Mucosa of descending colon (tissue), 3 donors: ENCODE measurements around the gene MEF2C. TPM values are rescaled to one million over a fixed set of nuclear protein-coding genes. Genes with fewer than 3 reads are reported as not detected.

ENCODE experiments used
- ATAC-seq: fragments of 200-7000 bp; cut with Tn5 transposase; one replicate; pipeline ENCODE4 v1.9.1; 2020; ENCODE audit warnings: mild to moderate bottlenecking, moderate library complexity
- DNase-seq, 3 donors: peaks; one replicate each; pipeline ENCODE4 v3.0.0-alpha.2; 2020
- H3K36me3 ChIP-seq: fragments of 200-600 bp; one replicate; pipeline ENCODE4 v1.8.0; 2021; ENCODE audit warnings: low read depth, mild to moderate bottlenecking
- H3K4me1 ChIP-seq: fragments of 200-600 bp; one replicate; pipeline ENCODE4 v1.8.0; 2021; ENCODE audit warnings: low read depth, mild to moderate bottlenecking
- H3K4me3 ChIP-seq: fragments of 200-600 bp; one replicate; pipeline ENCODE4 v1.8.0; 2021; ENCODE audit warnings: mild to moderate bottlenecking
- H3K9me3 ChIP-seq: fragments of 200-600 bp; one replicate; pipeline ENCODE4 v1.8.0; 2021; ENCODE audit warnings: mild to moderate bottlenecking
- intact Hi-C, 2 donors: fragments of 100-400 bp; cut with DNase I in 1 of 2; cut with micrococcal nuclease in 1 of 2; formaldehyde crosslinking; loops; one replicate each; pipeline versions ENCODE4 v1.11.0 to v1.11.1; 2022; cut with DNase I, micrococcal nuclease
- total RNA-seq, 3 donors: library from RNA; stranded (reverse); fragmentation: NEBNext Ultra II Directional in 2 of 3; extraction: Animal tissue kit (Norgen Biotek cat#: 25700) in 2 of 3; gene quantifications; one replicate each; pipeline versions ENCODE4 v1.2.1 to v1.2.4, GENCODE V29; 2021 to 2023
- TF ChIP-seq, protein P1 (sequence below): fragments of 200-600 bp; IDR thresholded peaks from one replicate; pipeline ENCODE4 v1.8.0; 2022; ENCODE audit warnings: antibody characterized with exemption, mild to moderate bottlenecking
- donor health status: DM: no; HTN: no; CAD: no; lungs with moderate emphysema.
- donor health status: DM: no; HTN: no; CAD: no.
- donor health status: DM: no; HTN: yes; CAD: no.

MEF2C gene
- total RNA-seq, 3 donors from 2014 or later, result 19.3 to 44.0 (median 32.6) TPM

DNA sequence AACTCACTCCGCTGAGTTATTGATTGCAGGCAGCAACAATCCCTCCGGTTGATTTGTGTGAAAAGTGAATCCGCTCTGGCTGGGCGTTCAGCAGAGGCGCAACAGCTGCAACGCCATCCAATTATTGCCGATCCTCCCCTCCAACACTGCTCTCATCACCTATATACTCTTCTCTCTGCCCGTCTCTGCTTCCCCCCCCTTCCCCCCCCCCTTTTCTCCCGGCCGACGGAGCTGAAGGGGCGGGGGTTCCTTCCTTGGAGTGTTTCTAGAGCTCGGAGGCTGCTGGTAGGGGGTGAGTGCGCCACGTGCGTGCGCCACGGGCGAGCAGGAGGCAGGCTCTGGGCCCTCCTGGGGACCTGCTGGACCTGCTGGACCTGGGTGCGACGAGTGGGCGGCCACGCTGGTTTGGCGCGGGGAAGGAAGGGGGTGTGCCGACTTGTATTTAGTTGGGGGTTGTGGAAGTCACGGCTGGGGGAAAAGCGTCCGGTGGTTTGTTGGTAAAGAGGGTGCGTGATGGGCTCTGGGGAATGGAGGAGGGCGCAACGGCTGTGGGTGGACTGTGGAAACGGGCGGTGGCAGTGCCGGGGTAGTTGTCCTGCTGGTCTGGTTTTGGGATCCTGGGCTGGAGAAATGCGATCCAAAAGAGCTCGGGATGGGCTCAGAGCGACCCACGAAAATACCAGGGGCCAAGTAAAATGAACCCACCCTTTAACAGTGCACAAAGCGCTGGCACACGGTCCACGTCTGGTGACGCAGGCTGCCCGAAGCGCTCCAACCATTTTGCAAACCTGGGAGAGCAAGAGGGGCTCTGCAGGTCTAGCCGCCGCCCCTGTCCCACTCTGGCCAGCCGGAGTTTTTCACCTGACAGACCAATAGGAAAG is 6.4 kb upstream of the MEF2C start:
- no peaks in the 10 kb centered on the region for H3K9me3 ChIP-seq
- H3K36me3 ChIP-seq, result no peaks in the 10 kb centered on the region
- intact Hi-C loops, result loop anchor here in 1 of 2 donors (10.0 kb wide), 1 partner anchor 55 kb away; no protein-coding TSS in a partner anchor

DNA sequence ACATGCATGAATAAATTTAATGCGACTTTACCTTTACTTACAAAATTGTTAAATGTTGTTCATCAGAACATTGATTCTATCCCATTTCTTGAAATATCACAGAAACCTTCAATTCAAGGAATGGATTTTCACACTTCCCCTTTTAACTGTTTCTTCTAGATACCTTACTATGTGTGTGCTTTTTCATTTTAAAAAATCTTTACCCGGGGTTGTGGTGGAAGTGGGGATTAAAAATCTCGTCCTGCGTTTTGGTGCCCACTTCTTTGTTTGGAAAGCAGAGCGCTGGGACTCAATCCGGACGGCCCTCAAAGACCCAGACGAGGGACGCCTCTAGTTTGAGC is 5.8 kb upstream of the MEF2C start:
- TF ChIP-seq, protein P1, sequence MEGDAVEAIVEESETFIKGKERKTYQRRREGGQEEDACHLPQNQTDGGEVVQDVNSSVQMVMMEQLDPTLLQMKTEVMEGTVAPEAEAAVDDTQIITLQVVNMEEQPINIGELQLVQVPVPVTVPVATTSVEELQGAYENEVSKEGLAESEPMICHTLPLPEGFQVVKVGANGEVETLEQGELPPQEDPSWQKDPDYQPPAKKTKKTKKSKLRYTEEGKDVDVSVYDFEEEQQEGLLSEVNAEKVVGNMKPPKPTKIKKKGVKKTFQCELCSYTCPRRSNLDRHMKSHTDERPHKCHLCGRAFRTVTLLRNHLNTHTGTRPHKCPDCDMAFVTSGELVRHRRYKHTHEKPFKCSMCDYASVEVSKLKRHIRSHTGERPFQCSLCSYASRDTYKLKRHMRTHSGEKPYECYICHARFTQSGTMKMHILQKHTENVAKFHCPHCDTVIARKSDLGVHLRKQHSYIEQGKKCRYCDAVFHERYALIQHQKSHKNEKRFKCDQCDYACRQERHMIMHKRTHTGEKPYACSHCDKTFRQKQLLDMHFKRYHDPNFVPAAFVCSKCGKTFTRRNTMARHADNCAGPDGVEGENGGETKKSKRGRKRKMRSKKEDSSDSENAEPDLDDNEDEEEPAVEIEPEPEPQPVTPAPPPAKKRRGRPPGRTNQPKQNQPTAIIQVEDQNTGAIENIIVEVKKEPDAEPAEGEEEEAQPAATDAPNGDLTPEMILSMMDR, result no peak
- DNase-seq, result no peak
- H3K36me3 ChIP-seq, result no peaks in the 10 kb centered on the region
- ATAC-seq, result no peak
- H3K4me1 ChIP-seq, result no peaks in the 10 kb centered on the region
- no peak overlapping the region for H3K4me3 ChIP-seq
- no peaks in the 10 kb centered on the region for H3K9me3 ChIP-seq
- intact Hi-C loops, result loop anchor here in 1 of 2 donors (10.0 kb wide), 1 partner anchor 56 kb away; no protein-coding TSS in a partner anchor

More for the DNA sequence above, 6.4 kb upstream of the MEF2C start:
- Histone ChIP-seq H3K4me3 (peak overlapping the region; percentile 6), H3K4me1 (no peaks in the 10 kb centered on the region)
- peak; percentile 48 to 70 (median 61) for DNase-seq
- ATAC-seq, result peak; percentile 74
- TF ChIP-seq, protein P1, result no peak

DNA sequence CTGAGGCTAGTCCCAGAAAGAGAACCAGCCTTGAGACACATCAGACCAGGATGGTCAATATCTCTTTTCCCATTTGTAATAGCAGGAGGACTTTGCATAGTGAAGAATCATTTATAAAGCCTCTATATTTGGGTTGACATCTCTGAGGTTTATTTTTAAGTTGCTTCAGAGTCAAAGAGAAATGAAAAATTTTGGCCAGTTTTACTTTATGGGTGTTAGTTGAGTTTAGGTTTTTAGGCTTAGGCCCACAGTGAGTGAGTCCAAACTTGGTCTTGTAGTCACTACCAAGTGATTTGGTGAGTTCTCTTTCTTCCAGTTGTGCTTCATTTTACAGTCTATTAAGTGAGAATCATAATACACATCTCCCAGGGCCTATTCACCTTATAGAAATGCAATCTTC is 5.3 kb upstream of the MEF2C start:
- TF ChIP-seq, protein P1, result no peak
- Histone ChIP-seq H3K4me1 (no peaks in the 10 kb centered on the region), H3K4me3 (no peak overlapping the region), H3K9me3 (no peaks in the 10 kb centered on the region), H3K36me3 (no peaks in the 10 kb centered on the region)
- no peak for ATAC-seq
- intact Hi-C loops, result loop anchor here in 1 of 2 donors (10.0 kb wide), 1 partner anchor 57 kb away; no protein-coding TSS in a partner anchor
- DNase-seq, result no peak

DNA sequence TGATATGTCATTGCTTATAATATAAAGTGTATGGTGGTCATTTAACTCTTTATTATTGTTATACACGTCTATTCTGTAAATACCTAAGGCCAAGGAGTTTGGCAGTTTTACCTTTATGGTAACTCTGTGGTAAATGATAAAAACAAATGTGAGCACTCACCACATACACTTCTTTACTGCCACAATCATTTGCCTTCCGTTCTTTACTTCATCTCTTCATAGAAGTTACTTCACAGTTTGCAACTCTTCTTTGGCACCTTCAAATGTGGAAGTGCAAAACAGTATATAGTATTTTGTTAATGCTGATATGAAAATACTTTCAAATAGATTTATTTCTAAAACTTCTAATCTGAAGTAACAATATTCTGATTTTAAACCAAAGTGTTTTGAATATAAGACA is 4.4 kb upstream of the MEF2C start:
- Histone ChIP-seq H3K9me3 (no peaks in the 10 kb centered on the region), H3K4me3 (no peak overlapping the region), H3K4me1 (no peaks in the 10 kb centered on the region), H3K36me3 (no peaks in the 10 kb centered on the region)
- TF ChIP-seq, protein P1, result no peak
- intact Hi-C loops, result loop anchor here in 1 of 2 donors (10.0 kb wide), 1 partner anchor 57 kb away; no protein-coding TSS in a partner anchor
- DNase-seq, result no peak
- ATAC-seq, result no peak

DNA sequence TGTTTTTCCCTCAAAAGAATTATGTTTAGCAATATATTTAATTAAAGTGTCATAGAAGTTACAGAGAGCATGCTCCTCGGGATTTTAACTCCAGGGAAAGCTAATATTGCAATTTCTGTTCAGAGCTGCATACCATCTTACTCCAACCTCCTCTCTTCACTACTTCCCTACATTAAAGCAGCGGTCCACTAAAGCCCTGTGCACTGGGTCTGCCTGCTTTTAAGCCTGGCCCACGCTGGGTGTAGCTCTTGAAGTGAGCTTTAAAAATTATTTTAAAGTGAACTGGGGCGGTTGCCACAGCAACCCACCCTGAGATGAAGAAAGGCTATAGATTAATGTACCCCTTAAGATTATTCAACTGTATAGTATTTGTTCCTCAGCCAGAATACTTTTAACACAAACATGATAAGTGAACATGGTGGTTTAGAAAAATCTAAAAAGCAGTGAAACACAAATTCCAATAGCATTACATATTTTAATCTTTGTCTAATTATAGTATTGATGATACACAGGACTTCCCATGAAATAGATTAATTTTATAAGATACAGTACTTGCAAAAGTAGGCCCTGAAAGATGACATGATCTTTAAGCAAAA is 3.9 kb upstream of the MEF2C start:
- no peak for DNase-seq
- TF ChIP-seq, protein P1, result no peak
- Histone ChIP-seq H3K9me3 (no peaks in the 10 kb centered on the region), H3K36me3 (no peaks in the 10 kb centered on the region), H3K4me1 (no peaks in the 10 kb centered on the region), H3K4me3 (no peak overlapping the region)
- ATAC-seq, result no peak
- intact Hi-C loops, result loop anchor here in 1 of 2 donors (10.0 kb wide), 1 partner anchor 58 kb away; no protein-coding TSS in a partner anchor
